HEK293 (cell line): ENCODE data around the gene NSL1.

ENCODE experiments used
- CTCF ChIA-PET: fragments of 350-600 bp; formaldehyde crosslinking; extraction: SDS; loops from one replicate; lab custom pipeline; 2021; ENCODE audit warnings: antibody characterized with exemption; lab: Yijun Ruan, JAX
- POLR2A ChIA-PET: fragments of 300-600 bp; formaldehyde crosslinking; extraction: SDS; loops from one replicate; lab custom pipeline; 2020; ENCODE audit warnings: antibody characterized with exemption, inconsistent platforms; lab: Yijun Ruan, JAX
- H3K27ac ChIP-seq: fragments of 200-500 bp; sonication (Bioruptor generic); 2 replicates; pipeline ENCODE4 v1.5.1; 2014; ENCODE audit warnings: low read depth, low read length, control low read depth, inconsistent platforms; ENCODE audit errors: extremely low read depth
- H3K36me3 ChIP-seq, 2 experiments: fragments of 200-500 bp in 1 of 2; sonication (Bioruptor generic) in 1 of 2; 1 replicate in 1 of 2; 2 replicates in 1 of 2; pipeline ENCODE4 v1.5.1; 2014 to 2017; ENCODE audit warnings: inconsistent platforms in 2 of 2, low read length in 2 of 2; ENCODE audit not compliant: control insufficient read depth in 2 of 2, insufficient read depth in 1 of 2
- H3K4me1 ChIP-seq: fragments of 200-500 bp; sonication (Bioruptor generic); 2 replicates; pipeline ENCODE4 v1.5.1; 2014; ENCODE audit warnings: mild to moderate bottlenecking, low read length, inconsistent platforms; ENCODE audit not compliant: control insufficient read depth, insufficient read depth
- H3K4me3 ChIP-seq: 2 replicates; pipeline ENCODE4 v1.5.1; 2011; ENCODE audit warnings: low read depth, mild to moderate bottlenecking, control low read depth, low read length, moderate library complexity
- H3K9me3 ChIP-seq: fragments of 200-500 bp; sonication (Bioruptor generic); 2 replicates; pipeline ENCODE4 v1.5.1; 2014; ENCODE audit warnings: low read depth, low read length, inconsistent platforms; ENCODE audit not compliant: control insufficient read depth, insufficient read depth
- BCL11B ChIP-seq: fragments of 450-650 bp; formaldehyde crosslinking; IDR thresholded peaks from 2 replicates; pipeline ENCODE4 v1.5.1; 2016; ENCODE audit warnings: low read depth, missing biosample characterization, missing genetic modification characterization
- KLF16 ChIP-seq: fragments of 450-650 bp; formaldehyde crosslinking; IDR thresholded peaks from 2 replicates; pipeline ENCODE4 v1.5.1; 2017; ENCODE audit warnings: missing biosample characterization, missing genetic modification characterization
- PRDM1 ChIP-seq: fragments of 450-650 bp; formaldehyde crosslinking; IDR thresholded peaks from 2 replicates; pipeline ENCODE4; 2016; ENCODE audit warnings: missing biosample characterization, missing genetic modification characterization
- YY2 ChIP-seq: fragments of 450-650 bp; formaldehyde crosslinking; IDR thresholded peaks from 2 replicates; pipeline ENCODE4 v1.5.1; 2016; ENCODE audit warnings: missing biosample characterization, missing genetic modification characterization
- ZNF121 ChIP-seq: fragments of 450-650 bp; formaldehyde crosslinking; IDR thresholded peaks from 2 replicates; pipeline ENCODE4 v1.5.1; 2016; ENCODE audit warnings: missing biosample characterization, missing genetic modification characterization
- ZNF140 ChIP-seq: fragments of 450-650 bp; formaldehyde crosslinking; IDR thresholded peaks from 2 replicates; pipeline ENCODE4 v1.5.1; 2016; ENCODE audit warnings: missing biosample characterization, missing genetic modification characterization
- ZNF155 ChIP-seq: fragments of 450-650 bp; formaldehyde crosslinking; IDR thresholded peaks from 2 replicates; pipeline ENCODE4 v1.5.1; 2016; ENCODE audit warnings: missing biosample characterization, missing genetic modification characterization
- ZNF248 ChIP-seq: fragments of 450-650 bp; formaldehyde crosslinking; IDR thresholded peaks from 2 replicates; pipeline ENCODE4 v1.5.1; 2017; ENCODE audit warnings: missing biosample characterization, missing genetic modification characterization
- ZNF423 ChIP-seq: fragments of 450-650 bp; formaldehyde crosslinking; IDR thresholded peaks from 2 replicates; pipeline ENCODE4 v1.5.1; 2016; ENCODE audit warnings: missing biosample characterization, missing genetic modification characterization
- ZNF596 ChIP-seq: fragments of 450-650 bp; IDR thresholded peaks from 2 replicates; pipeline ENCODE4 v1.5.0; 2018; ENCODE audit warnings: missing biosample characterization, mild to moderate bottlenecking, missing genetic modification characterization, moderate library complexity
- ZNF654 ChIP-seq: fragments of 450-650 bp; formaldehyde crosslinking; IDR thresholded peaks from 2 replicates; pipeline ENCODE4 v1.5.1; 2016; ENCODE audit warnings: low read depth, missing biosample characterization, missing genetic modification characterization
- ZNF677 ChIP-seq: fragments of 450-650 bp; IDR thresholded peaks from 2 replicates; pipeline ENCODE4 v1.5.0; 2018; ENCODE audit warnings: missing biosample characterization, mild to moderate bottlenecking, missing genetic modification characterization, moderate library complexity
- ZNF792 ChIP-seq: fragments of 450-650 bp; formaldehyde crosslinking; IDR thresholded peaks from 2 replicates; pipeline ENCODE4 v1.5.1; 2016; ENCODE audit warnings: missing biosample characterization, missing genetic modification characterization
- TF ChIP-seq, protein P1 (sequence below): fragments of 450-650 bp; formaldehyde crosslinking; IDR thresholded peaks from 2 replicates; pipeline ENCODE4 v1.5.1; 2016; ENCODE audit warnings: missing biosample characterization, missing genetic modification characterization
- TF ChIP-seq, protein P2 (sequence below): fragments of 450-650 bp; formaldehyde crosslinking; IDR thresholded peaks from 2 replicates; pipeline ENCODE4 v1.5.1; 2016; ENCODE audit warnings: missing biosample characterization, missing genetic modification characterization

The NSL1 gene

DNA sequence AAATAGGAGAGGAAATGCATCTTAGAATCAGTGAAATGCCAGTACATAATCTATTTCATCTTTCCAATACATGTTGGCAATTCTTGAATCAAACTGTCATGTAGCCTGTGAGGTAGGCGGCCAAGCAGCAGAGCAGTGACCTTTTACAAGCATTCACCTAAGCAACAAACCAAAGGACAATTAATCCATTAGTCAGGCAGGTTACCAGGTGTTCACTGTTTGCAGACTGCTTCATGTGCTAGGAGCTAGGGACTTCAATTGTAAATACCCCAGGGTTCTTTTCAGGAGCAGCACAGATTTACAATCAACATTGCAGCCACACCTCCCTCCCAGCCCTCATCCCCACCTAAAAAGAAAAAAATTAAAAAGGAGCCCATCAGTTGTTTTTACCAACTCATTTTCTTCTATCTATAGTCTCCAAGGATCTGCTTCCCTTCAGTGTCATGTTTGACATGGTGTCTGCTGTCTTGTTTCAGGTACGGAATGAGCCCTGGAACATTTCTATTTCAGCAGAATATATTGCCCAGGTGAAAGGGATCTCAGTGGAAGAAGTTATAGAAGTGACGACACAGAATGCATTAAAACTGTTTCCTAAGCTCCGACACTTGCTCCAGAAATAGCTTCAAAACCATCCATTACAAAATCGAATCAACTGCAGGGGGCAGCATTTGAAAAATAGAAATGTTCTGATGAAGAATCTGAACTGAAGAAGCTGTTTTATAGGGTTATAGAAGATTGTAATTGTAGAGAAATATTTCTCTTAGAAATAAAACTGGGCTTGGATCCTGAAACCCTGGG, 23.2 kb upstream of the NSL1 start:
- CTCF ChIA-PET: interaction anchor here (0.5 to 1.7 kb wide), 16 partner anchors 14 to 909 kb away, joined by 3 to 8 read pairs (median 4); no protein-coding TSS in a partner anchor
- Histone ChIP-seq H3K4me1 (no peaks in the 10 kb centered on the region), H3K9me3 (no peaks in the 10 kb centered on the region), H3K27ac (no peak overlapping the region), H3K4me3 (no peak overlapping the region), H3K36me3 (peaks cover 0 to 6% of the 10 kb centered on the region in 2 experiments; a peak in 2 of 3 replicates)
- TF ChIP-seq BCL11B (tag by site-specific recombination) (no peak), ZNF654 (tag by site-specific recombination) (peak; percentile 16)
- POLR2A ChIA-PET: interaction anchor here (0.9 kb wide), 1 partner anchor 43 kb away, joined by 3 read pairs; the partner anchor contains the start of gene FLVCR1

DNA sequence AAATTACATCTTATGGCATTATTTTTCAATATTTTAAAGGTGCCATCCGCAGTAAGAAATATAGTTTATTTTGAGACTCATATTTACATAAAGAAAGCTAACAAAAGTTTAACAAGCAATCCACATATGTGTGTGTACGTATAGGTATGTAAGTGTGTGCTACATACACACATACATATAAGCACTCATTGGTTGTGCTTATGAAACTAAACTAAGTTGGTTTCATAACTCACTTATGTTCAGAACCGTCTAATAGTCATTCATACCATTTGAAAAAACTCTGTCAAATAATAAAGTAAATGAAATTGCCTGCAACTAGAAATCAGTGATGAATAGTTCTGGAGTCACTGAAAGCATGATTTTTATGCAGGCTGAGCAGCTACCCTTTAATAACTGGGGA, 14.2 kb upstream of the NSL1 start:
- POLR2A ChIA-PET: interaction anchor here (1.0 kb wide), 1 partner anchor 52 kb away, joined by 11 read pairs; the partner anchor contains the start of gene FLVCR1
- H3K36me3 ChIP-seq: peaks cover 20 to 49% of the 10 kb centered on the region in 2 experiments
- CTCF ChIA-PET: interaction anchor here (0.7 kb wide), 1 partner anchor 148 kb away, joined by 3 read pairs; no protein-coding TSS in a partner anchor
- TF ChIP-seq ZNF248: no peak
- TF ChIP-seq ZNF155: no peak
- no peak for TF ChIP-seq ZNF423 (tag by site-specific recombination)
- TF ChIP-seq, all 188 proteins: peak for 0
- H3K4me3 ChIP-seq: no peak overlapping the region
- no peaks in the 10 kb centered on the region for H3K9me3 ChIP-seq
- no peaks in the 10 kb centered on the region for H3K4me1 ChIP-seq
- no peak overlapping the region for H3K27ac ChIP-seq

DNA sequence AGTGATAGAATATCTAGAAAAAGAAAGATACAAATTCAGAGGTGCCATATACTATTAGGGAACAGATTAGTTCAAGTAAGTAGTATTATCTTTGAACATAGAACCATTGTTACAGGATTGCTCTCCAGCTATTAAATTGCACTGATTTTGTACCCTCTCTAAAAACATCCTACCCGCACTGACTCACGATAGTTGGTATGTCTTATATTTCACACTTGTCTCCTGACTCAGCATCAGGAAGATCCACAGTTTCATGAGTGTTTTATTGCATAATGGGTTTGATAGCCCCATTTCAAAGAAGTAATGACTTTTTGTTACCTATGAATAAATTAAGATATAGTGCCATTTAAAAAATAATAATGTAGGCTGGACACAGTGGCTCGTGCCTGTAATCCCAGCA, 6.1 kb upstream of the NSL1 start:
- Histone ChIP-seq H3K4me1 (no peaks in the 10 kb centered on the region), H3K36me3 (peaks cover 34 to 50% of the 10 kb centered on the region in 2 experiments), H3K27ac (no peak overlapping the region), H3K9me3 (no peaks in the 10 kb centered on the region), H3K4me3 (no peak overlapping the region)
- no peak for TF ChIP-seq ZNF677
- TF ChIP-seq ZNF140: no peak
- TF ChIP-seq, protein P1, sequence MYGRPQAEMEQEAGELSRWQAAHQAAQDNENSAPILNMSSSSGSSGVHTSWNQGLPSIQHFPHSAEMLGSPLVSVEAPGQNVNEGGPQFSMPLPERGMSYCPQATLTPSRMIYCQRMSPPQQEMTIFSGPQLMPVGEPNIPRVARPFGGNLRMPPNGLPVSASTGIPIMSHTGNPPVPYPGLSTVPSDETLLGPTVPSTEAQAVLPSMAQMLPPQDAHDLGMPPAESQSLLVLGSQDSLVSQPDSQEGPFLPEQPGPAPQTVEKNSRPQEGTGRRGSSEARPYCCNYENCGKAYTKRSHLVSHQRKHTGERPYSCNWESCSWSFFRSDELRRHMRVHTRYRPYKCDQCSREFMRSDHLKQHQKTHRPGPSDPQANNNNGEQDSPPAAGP (tag by site-specific recombination): no peak
- TF ChIP-seq ZNF121 (tag by site-specific recombination): no peak
- TF ChIP-seq ZNF596 (tag by site-specific recombination): no peak
- TF ChIP-seq KLF16: no peak
- no peak for TF ChIP-seq YY2 (tag by site-specific recombination)
- TF ChIP-seq, protein P2, sequence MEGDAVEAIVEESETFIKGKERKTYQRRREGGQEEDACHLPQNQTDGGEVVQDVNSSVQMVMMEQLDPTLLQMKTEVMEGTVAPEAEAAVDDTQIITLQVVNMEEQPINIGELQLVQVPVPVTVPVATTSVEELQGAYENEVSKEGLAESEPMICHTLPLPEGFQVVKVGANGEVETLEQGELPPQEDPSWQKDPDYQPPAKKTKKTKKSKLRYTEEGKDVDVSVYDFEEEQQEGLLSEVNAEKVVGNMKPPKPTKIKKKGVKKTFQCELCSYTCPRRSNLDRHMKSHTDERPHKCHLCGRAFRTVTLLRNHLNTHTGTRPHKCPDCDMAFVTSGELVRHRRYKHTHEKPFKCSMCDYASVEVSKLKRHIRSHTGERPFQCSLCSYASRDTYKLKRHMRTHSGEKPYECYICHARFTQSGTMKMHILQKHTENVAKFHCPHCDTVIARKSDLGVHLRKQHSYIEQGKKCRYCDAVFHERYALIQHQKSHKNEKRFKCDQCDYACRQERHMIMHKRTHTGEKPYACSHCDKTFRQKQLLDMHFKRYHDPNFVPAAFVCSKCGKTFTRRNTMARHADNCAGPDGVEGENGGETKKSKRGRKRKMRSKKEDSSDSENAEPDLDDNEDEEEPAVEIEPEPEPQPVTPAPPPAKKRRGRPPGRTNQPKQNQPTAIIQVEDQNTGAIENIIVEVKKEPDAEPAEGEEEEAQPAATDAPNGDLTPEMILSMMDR (tag by site-specific recombination): no peak
- POLR2A ChIA-PET: no interaction called here
- CTCF ChIA-PET: interaction anchor here (0.5 kb wide), 1 partner anchor 38 kb away, joined by 5 read pairs; no protein-coding TSS in a partner anchor

DNA sequence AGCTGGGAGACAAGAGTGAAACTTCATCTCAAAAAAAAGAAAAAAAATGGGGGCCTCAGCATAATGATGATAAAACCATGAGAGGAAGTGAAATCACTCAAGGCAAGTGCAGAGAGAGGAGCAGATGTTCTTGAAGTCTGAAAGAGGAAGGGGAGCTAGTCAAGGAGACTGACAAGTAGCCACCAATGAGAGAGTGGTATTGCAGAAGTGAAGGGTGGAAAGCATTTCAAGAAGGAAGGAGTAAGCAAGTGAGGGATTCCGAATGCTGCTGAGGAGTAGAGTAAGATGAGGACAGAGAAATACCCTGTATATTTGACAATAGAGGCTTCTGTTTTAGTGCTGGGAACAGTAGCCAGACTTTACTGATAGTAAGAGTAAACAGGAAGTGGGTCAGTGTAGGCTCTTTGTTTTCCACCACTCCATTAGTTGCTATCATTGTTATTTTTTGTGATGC, 3.0 kb upstream of the NSL1 start:
- CTCF ChIA-PET: interaction anchor here (1.1 to 1.8 kb wide), 4 partner anchors 10 to 130 kb away, joined by 3 to 9 read pairs (median 6); no protein-coding TSS in a partner anchor
- Histone ChIP-seq H3K9me3 (no peaks in the 10 kb centered on the region), H3K4me1 (no peaks in the 10 kb centered on the region), H3K36me3 (peaks cover 24 to 27% of the 10 kb centered on the region in 2 experiments; a peak in 2 of 3 replicates), H3K4me3 (no peak overlapping the region), H3K27ac (no peak overlapping the region)
- POLR2A ChIA-PET: interaction anchor here (2.4 kb wide), 1 partner anchor 64 kb away, joined by 10 read pairs; the partner anchor contains the start of gene FLVCR1
- TF ChIP-seq ZNF792 (tag by site-specific recombination) (no peak), PRDM1 (tag by site-specific recombination) (0 out of 2 replicates have a peak, but pooled peaks have one; percentile 8)
